K562 (cell line): Measurements from ENCODE around the gene CD22. TPM values are rescaled to one million over a fixed set of nuclear protein-coding genes. Genes with fewer than 3 reads are reported as not detected.
A peak's percentile ranks its signal among the peaks of the same experiment; 100 is the strongest.

Experiments used
- ARID1B ChIP-seq: fragments of 450-650 bp; IDR thresholded peaks from 2 replicates; pipeline ENCODE4 v1.6.1; 2016; ENCODE audit warnings: antibody characterized with exemption, mild to moderate bottlenecking, inconsistent platforms
- ASH1L ChIP-seq: fragments of 450-650 bp; IDR thresholded peaks from 2 replicates; pipeline ENCODE4 v1.6.1; 2018; ENCODE audit warnings: borderline replicate concordance, mild to moderate bottlenecking, low read depth; ENCODE audit not compliant: partially characterized antibody
- ATF2 ChIP-seq: sonication (generic); formaldehyde crosslinking; IDR thresholded peaks from 2 replicates; pipeline ENCODE4 v1.8.1; 2022; ENCODE audit warnings: missing genetic modification reagents
- CBX5 ChIP-seq: IDR thresholded peaks from 2 replicates; pipeline ENCODE4 v1.6.1; 2014; ENCODE audit warnings: low read depth, borderline replicate concordance
- DPF2 ChIP-seq: fragments of 450-650 bp; IDR thresholded peaks from 2 replicates; pipeline ENCODE4 v1.6.1; 2016
- EWSR1 ChIP-seq: fragments of 450-650 bp; IDR thresholded peaks from 2 replicates; pipeline ENCODE4 v1.6.1; 2018; ENCODE audit warnings: borderline replicate concordance, mild to moderate bottlenecking, low read depth, moderate library complexity; ENCODE audit not compliant: partially characterized antibody
- HBP1 ChIP-seq: fragments of 450-650 bp; formaldehyde crosslinking; IDR thresholded peaks from 2 replicates; pipeline ENCODE4 v1.4.0; 2022; ENCODE audit warnings: missing genetic modification characterization
- HDGF ChIP-seq: fragments of 450-650 bp; IDR thresholded peaks from 2 replicates; pipeline ENCODE4 v1.6.1; 2016
- HNRNPUL1 ChIP-seq: fragments of 200-400 bp; formaldehyde crosslinking; IDR thresholded peaks from 2 replicates; pipeline ENCODE4 v1.6.1; 2017; ENCODE audit warnings: low read length
- LARP7 ChIP-seq: fragments of 450-650 bp; IDR thresholded peaks from 2 replicates; pipeline ENCODE4 v1.6.1; 2016
- MEF2A ChIP-seq: IDR thresholded peaks from 2 replicates; pipeline ENCODE4 v1.6.1; 2011; ENCODE audit warnings: low read depth, mild to moderate bottlenecking, low read length, moderate library complexity; ENCODE audit not compliant: control insufficient read depth
- NFIC ChIP-seq: fragments of 450-650 bp; IDR thresholded peaks from 2 replicates; pipeline ENCODE4 v1.6.1; 2017; ENCODE audit warnings: mild to moderate bottlenecking, inconsistent platforms
- RBM22 ChIP-seq: fragments of 200-400 bp; formaldehyde crosslinking; IDR thresholded peaks from 2 replicates; pipeline ENCODE4 v1.6.1; 2018; ENCODE audit warnings: low read length, low read depth; ENCODE audit not compliant: poor library complexity, severe bottlenecking
- TSHZ1 ChIP-seq: fragments of 250-450 bp; sonication (Bioruptor Pico); IDR thresholded peaks from 2 replicates; pipeline ENCODE4 v1.4.0; 2020; ENCODE audit warnings: mild to moderate bottlenecking, moderate library complexity
- VEZF1 ChIP-seq: fragments of 200-800 bp; sonication (Bioruptor generic); IDR thresholded peaks from 2 replicates; pipeline ENCODE4 v1.6.1; 2017; ENCODE audit warnings: missing genetic modification characterization, missing compliant biosample characterization
- YY1 ChIP-seq, 3 experiments: IDR thresholded peaks; 2 replicates each; pipeline ENCODE4 v1.6.1; 2011; ENCODE audit warnings: low read length in 2 of 3, mild to moderate bottlenecking in 2 of 3, moderate library complexity in 2 of 3, borderline replicate concordance in 1 of 3, control low read depth in 1 of 3, low read depth in 1 of 3; ENCODE audit not compliant: insufficient read depth in 3 of 3, insufficient replicate concordance in 2 of 3, control insufficient read depth in 1 of 3, insufficient read length in 1 of 3; ENCODE audit errors: extremely low read depth in 1 of 3
- ZC3H11A ChIP-seq: IDR thresholded peaks from 2 replicates; pipeline ENCODE4 v1.6.1; 2012; ENCODE audit warnings: low read depth, low read length, improper control_type of control experiment
- ZNF324 ChIP-seq: fragments of 250-450 bp; sonication (Bioruptor Pico); IDR thresholded peaks from 2 replicates; pipeline ENCODE4 v1.4.0; 2020; ENCODE audit warnings: mild to moderate bottlenecking
- ZNF408 ChIP-seq: fragments of 250-450 bp; sonication (Bioruptor Pico); IDR thresholded peaks from 2 replicates; pipeline ENCODE4 v1.4.0; 2020; ENCODE audit warnings: low read depth, mild to moderate bottlenecking, moderate library complexity
- ZNF445 ChIP-seq: fragments of 250-450 bp; sonication (Bioruptor Pico); IDR thresholded peaks from 2 replicates; pipeline ENCODE4 v1.4.0; 2020; ENCODE audit warnings: low read depth, mild to moderate bottlenecking, moderate library complexity
- ZNF561 ChIP-seq: fragments of 450-650 bp; formaldehyde crosslinking; conservative IDR thresholded peaks from 2 replicates; pipeline ENCODE4 v1.4.0; 2020; ENCODE audit warnings: mild to moderate bottlenecking, moderate library complexity
- polyA plus RNA-seq, 8 experiments: library from polyadenylated mRNA; depleted of rRNA in 4 of 8; stranded (reverse) in 5 of 8; unstranded in 3 of 8; fragments of >200 nt; fragmentation: Nextera tagmentation in 2 of 8; fragmentation: Illumina TruSeq in 1 of 8; extraction: Ambion mirVana in 2 of 8; extraction: Trizol in 1 of 8; gene quantifications; 2 replicates each; pipeline versions ENCODE4 v1.2.1 to v1.2.3, GENCODE V29; 2011 to 2014; ENCODE audit warnings: inconsistent platforms in 1 of 8, missing spikeins in 1 of 8
- total RNA-seq, 7 experiments: library from RNA; depleted of rRNA in 6 of 7; stranded (reverse); fragments of >200 nt in 6 of 7; fragmentation: Illumina TruSeq in 2 of 7; extraction: Trizol in 2 of 7; gene quantifications; 2 replicates each; pipeline versions ENCODE4 v1.2.1 to v1.2.3, GENCODE V29; 2011 to 2021; ENCODE audit warnings: low replicate concordance in 1 of 7

Gene CD22
- total and polyA plus RNA-seq, 9 of the 15 experiments (the other 6 are each of a cell fraction or from before 2014, with no cell fraction given), result 0.29 to 5.0 (median 3.5) TPM

GRCh38 chr19:35298561-35298972 is 30.4 kb upstream of the CD22 start (continued):
- TF ChIP-seq ZNF408 (CRISPR knock-in tag) (no peak), RBM22 (no peak), ZNF324 (CRISPR knock-in tag) (no peak), EWSR1 (no peak), HDGF (0 out of 2 replicates have a peak, but pooled peaks have one; percentile 18), YY1 (IDR thresholded peaks at IDR 0.05; ENCODE audit: borderline replicate concordance in 1 of 3, control insufficient read depth in 1 of 3, extremely low read depth in 1 of 3, insufficient read depth in 3 of 3, insufficient read length in 1 of 3, insufficient replicate concordance in 2 of 3, low read depth in 1 of 3, low read length in 2 of 3) (no peak), NFIC (0 out of 2 replicates have a peak, but pooled peaks have one; percentile 4), ZC3H11A (no peak), CBX5 (no peak), ARID1B (0 out of 2 replicates have a peak, but pooled peaks have one; percentile 11), ATF2 (no peak), TSHZ1 (CRISPR knock-in tag) (no peak), ASH1L (no peak), ZNF445 (no peak), VEZF1 (CRISPR knock-in tag) (no peak), HBP1 (CRISPR knock-in tag) (no peak), MEF2A (no peak), DPF2 (0 out of 2 replicates have a peak, but pooled peaks have one; percentile 10), LARP7 (0 out of 2 replicates have a peak, but pooled peaks have one; percentile 18), ZNF561 (no peak), HNRNPUL1 (no peak)
